ENCODE data around the gene OSTC.

GRCh38 chr4:108703966-108704365 is 53.6 kb downstream of the OSTC start:
- TF ChIP-seq POLR2A (IDR thresholded peaks at IDR 0.05; ENCODE audit: low read length) (no peak), GATA1 (IDR thresholded peaks at IDR 0.05; ENCODE audit: low read depth, low read length) (no peak)
